Neural cell (in vitro differentiated cells): Measurements from ENCODE around the gene TMPRSS4. TPM values are rescaled to one million over a fixed set of nuclear protein-coding genes. Genes with fewer than 3 reads are reported as not detected.

Source experiments
- H2AFZ ChIP-seq: fragments of 200-600, 300-800 bp; sonication (generic), shearing (Covaris generic); 2 replicates; pipeline ENCODE4 v1.6.0; 2014; ENCODE audit warnings: low read depth, mild to moderate bottlenecking, antibody characterized with exemption, low read length, moderate library complexity
- H3F3A ChIP-seq: fragments of 200-600 bp; shearing (Covaris generic); 2 replicates; pipeline ENCODE4 v1.6.1; 2016; ENCODE audit warnings: mild to moderate bottlenecking, moderate library complexity, mixed read lengths, antibody characterized with exemption, low read length; ENCODE audit not compliant: insufficient read depth, poor library complexity, severe bottlenecking
- H3K27ac ChIP-seq: fragments of 200-600, 300-800 bp; sonication (generic), shearing (Covaris generic); 2 replicates; pipeline ENCODE4 v1.5.1; 2014; ENCODE audit warnings: mild to moderate bottlenecking, low read length, moderate library complexity
- H3K27me3 ChIP-seq: fragments of 300-800, 200-600 bp; sonication (generic), shearing (Covaris generic); 2 replicates; pipeline ENCODE4 v1.6.0; 2014; ENCODE audit warnings: mild to moderate bottlenecking, low read depth, low read length, moderate library complexity; ENCODE audit not compliant: insufficient read depth
- H3K36me3 ChIP-seq: fragments of 300-800, 200-600 bp; sonication (generic), shearing (Covaris generic); 2 replicates; pipeline ENCODE4 v1.5.1; 2014; ENCODE audit warnings: mild to moderate bottlenecking, antibody characterized with exemption, low read length, moderate library complexity; ENCODE audit not compliant: insufficient read depth
- H3K4me2 ChIP-seq: fragments of 300-800, 200-600 bp; sonication (generic), shearing (Covaris generic); 2 replicates; pipeline ENCODE4 v1.6.0; 2014; ENCODE audit warnings: mild to moderate bottlenecking, low read length
- H3K4me3 ChIP-seq: fragments of 300-800, 200-600 bp; sonication (generic), shearing (Covaris generic); 2 replicates; pipeline ENCODE4 v1.5.1; 2014; ENCODE audit warnings: mild to moderate bottlenecking, low read length, moderate library complexity
- H3K79me2 ChIP-seq: fragments of 200-600 bp; shearing (Covaris generic); replicated peaks from 2 replicates; pipeline ENCODE4 v1.6.0; 2014; ENCODE audit warnings: mild to moderate bottlenecking, low read length, moderate library complexity; ENCODE audit not compliant: insufficient read depth
- H3K9ac ChIP-seq: fragments of 300-800, 200-600 bp; sonication (generic), shearing (Covaris generic); 2 replicates; pipeline ENCODE4 v1.6.1; 2016; ENCODE audit warnings: mild to moderate bottlenecking, low read length, mixed read lengths
- H3K9me2 ChIP-seq: fragments of 200-600 bp; shearing (Covaris generic); 2 replicates; pipeline ENCODE4 v1.6.1; 2016; ENCODE audit warnings: mild to moderate bottlenecking, low read length, mixed read lengths; ENCODE audit not compliant: insufficient read depth
- H3K9me3 ChIP-seq: fragments of 200-600, 300-800 bp; sonication (generic), shearing (Covaris generic); 2 replicates; pipeline ENCODE4 v1.6.1; 2016; ENCODE audit warnings: mild to moderate bottlenecking, mixed run types, low read length, moderate library complexity, mixed read lengths
- H4K20me1 ChIP-seq: fragments of 200-600 bp; shearing (Covaris generic); 2 replicates; pipeline ENCODE4 v1.6.1; 2016; ENCODE audit warnings: mild to moderate bottlenecking, mixed run types; ENCODE audit not compliant: insufficient read depth
- CTCF ChIP-seq: fragments of 450-650 bp; IDR thresholded peaks from 2 replicates; pipeline ENCODE4 v1.5.1; 2014; ENCODE audit warnings: antibody characterized with exemption, mild to moderate bottlenecking, moderate library complexity; ENCODE audit not compliant: poor library complexity, severe bottlenecking
- EP300 ChIP-seq: fragments of 450-650 bp; conservative IDR thresholded peaks from 2 replicates; pipeline ENCODE4 v1.6.1; 2014; ENCODE audit warnings: antibody characterized with exemption, mild to moderate bottlenecking, moderate library complexity; ENCODE audit not compliant: poor library complexity, severe bottlenecking
- EZH2 ChIP-seq: fragments of 200-600, 300-800 bp; shearing (Covaris generic), sonication (generic); IDR thresholded peaks from 2 replicates; pipeline ENCODE4 v1.6.1; 2014; ENCODE audit warnings: antibody characterized with exemption, low read length, borderline replicate concordance, mild to moderate bottlenecking; ENCODE audit not compliant: insufficient read depth, poor library complexity, severe bottlenecking
- MXI1 ChIP-seq: fragments of 450-650 bp; conservative IDR thresholded peaks from 2 replicates; pipeline ENCODE4 v1.6.1; 2014; ENCODE audit warnings: antibody characterized with exemption, mild to moderate bottlenecking; ENCODE audit not compliant: poor library complexity, severe bottlenecking
- POLR2AphosphoS5 ChIP-seq: IDR thresholded peaks from 2 replicates; pipeline ENCODE4 v1.6.1; 2012
- RAD21 ChIP-seq: fragments of 450-650 bp; conservative IDR thresholded peaks from 2 replicates; pipeline ENCODE4 v1.6.1; 2014; ENCODE audit warnings: antibody characterized with exemption, mild to moderate bottlenecking, moderate library complexity
- SMC3 ChIP-seq: fragments of 450-650 bp; conservative IDR thresholded peaks from 2 replicates; pipeline ENCODE4 v1.6.1; 2014; ENCODE audit warnings: antibody characterized with exemption, mild to moderate bottlenecking, moderate library complexity; ENCODE audit not compliant: poor library complexity
- TAF1 ChIP-seq: IDR thresholded peaks from 2 replicates; pipeline ENCODE4 v1.6.1; 2012; ENCODE audit warnings: low read depth
- polyA plus RNA-seq: library from polyadenylated mRNA; depleted of rRNA; stranded (reverse); fragments of >200 nt; gene quantifications from 2 replicates; pipeline ENCODE4 v1.2.3, GENCODE V29; 2014
- TF ChIP-seq, protein P1 (sequence below): IDR thresholded peaks from 2 replicates; pipeline ENCODE4 v1.6.1; 2012; ENCODE audit warnings: borderline replicate concordance

TMPRSS4 gene
- polyA plus RNA-seq, 1 donor from 2014 or later, result not detected

GRCh38 chr11:118059246-118059940 is 17.5 kb upstream of the TMPRSS4 start:
- Histone ChIP-seq H3K27me3 (no peaks in the 10 kb centered on the region), H3K79me2 (no peaks in the 10 kb centered on the region), H3K4me3 (no peak overlapping the region), H3K36me3 (no peaks in the 10 kb centered on the region), H3K9me2 (no peaks in the 10 kb centered on the region), H4K20me1 (no peaks in the 10 kb centered on the region), H3F3A (no peaks in the 10 kb centered on the region), H2AFZ (no peak overlapping the region), H3K4me2 (no peak overlapping the region), H3K27ac (no peak overlapping the region), H3K9ac (no peak overlapping the region), H3K9me3 (no peaks in the 10 kb centered on the region)
- TF ChIP-seq EZH2 (no peak), MXI1 (no peak), RAD21 (no peak), EP300 (no peak), CTCF (no peak), POLR2AphosphoS5 (no peak), SMC3 (no peak), TAF1 (no peak)
- TF ChIP-seq, protein P1, sequence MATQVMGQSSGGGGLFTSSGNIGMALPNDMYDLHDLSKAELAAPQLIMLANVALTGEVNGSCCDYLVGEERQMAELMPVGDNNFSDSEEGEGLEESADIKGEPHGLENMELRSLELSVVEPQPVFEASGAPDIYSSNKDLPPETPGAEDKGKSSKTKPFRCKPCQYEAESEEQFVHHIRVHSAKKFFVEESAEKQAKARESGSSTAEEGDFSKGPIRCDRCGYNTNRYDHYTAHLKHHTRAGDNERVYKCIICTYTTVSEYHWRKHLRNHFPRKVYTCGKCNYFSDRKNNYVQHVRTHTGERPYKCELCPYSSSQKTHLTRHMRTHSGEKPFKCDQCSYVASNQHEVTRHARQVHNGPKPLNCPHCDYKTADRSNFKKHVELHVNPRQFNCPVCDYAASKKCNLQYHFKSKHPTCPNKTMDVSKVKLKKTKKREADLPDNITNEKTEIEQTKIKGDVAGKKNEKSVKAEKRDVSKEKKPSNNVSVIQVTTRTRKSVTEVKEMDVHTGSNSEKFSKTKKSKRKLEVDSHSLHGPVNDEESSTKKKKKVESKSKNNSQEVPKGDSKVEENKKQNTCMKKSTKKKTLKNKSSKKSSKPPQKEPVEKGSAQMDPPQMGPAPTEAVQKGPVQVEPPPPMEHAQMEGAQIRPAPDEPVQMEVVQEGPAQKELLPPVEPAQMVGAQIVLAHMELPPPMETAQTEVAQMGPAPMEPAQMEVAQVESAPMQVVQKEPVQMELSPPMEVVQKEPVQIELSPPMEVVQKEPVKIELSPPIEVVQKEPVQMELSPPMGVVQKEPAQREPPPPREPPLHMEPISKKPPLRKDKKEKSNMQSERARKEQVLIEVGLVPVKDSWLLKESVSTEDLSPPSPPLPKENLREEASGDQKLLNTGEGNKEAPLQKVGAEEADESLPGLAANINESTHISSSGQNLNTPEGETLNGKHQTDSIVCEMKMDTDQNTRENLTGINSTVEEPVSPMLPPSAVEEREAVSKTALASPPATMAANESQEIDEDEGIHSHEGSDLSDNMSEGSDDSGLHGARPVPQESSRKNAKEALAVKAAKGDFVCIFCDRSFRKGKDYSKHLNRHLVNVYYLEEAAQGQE, result no peak

GRCh38 chr11:118060081-118060661 is 16.7 kb upstream of the TMPRSS4 start:
- Histone ChIP-seq H3K9me3 (no peaks in the 10 kb centered on the region), H3F3A (no peaks in the 10 kb centered on the region), H3K27me3 (no peaks in the 10 kb centered on the region), H3K9ac (no peak overlapping the region), H2AFZ (no peak overlapping the region), H3K36me3 (no peaks in the 10 kb centered on the region), H3K9me2 (no peaks in the 10 kb centered on the region), H3K4me3 (no peak overlapping the region), H3K27ac (no peak overlapping the region), H3K79me2 (no peaks in the 10 kb centered on the region), H3K4me2 (no peak overlapping the region), H4K20me1 (no peaks in the 10 kb centered on the region)
- no peak for TF ChIP-seq RAD21
- no peak for TF ChIP-seq EP300
- no peak for TF ChIP-seq SMC3
- no peak for TF ChIP-seq TAF1
- TF ChIP-seq CTCF, result no peak
- TF ChIP-seq MXI1, result no peak
- no peak for TF ChIP-seq POLR2AphosphoS5
- TF ChIP-seq EZH2, result no peak
